Activated CD4-positive, alpha-beta T cell treated with anti-CD3 and anti-CD28 coated beads, Interleukin-2, amount 10 ng/mL, durations not matched to agents 7 days and 5 days (primary cell): Measurements from ENCODE around the gene THSD7B. TPM values are rescaled to one million over a fixed set of nuclear protein-coding genes. Genes with fewer than 3 reads are reported as not detected.

Experiments
- CTCF ChIA-PET: fragments of 350-600 bp; sonication (Branson Sonifier 250); formaldehyde crosslinking; loops from one replicate; lab custom pipeline; 2021; ENCODE audit warnings: antibody characterized with exemption; lab: Charles Lee
- POLR2A ChIA-PET: fragments of 350-600 bp; sonication (Branson Sonifier 250); formaldehyde crosslinking; loops from one replicate; lab custom pipeline; 2021; ENCODE audit warnings: antibody characterized with exemption; lab: Charles Lee
- DNase-seq: peaks from one replicate; pipeline ENCODE4 v3.0.0-alpha.2; 2020
- H3K27ac Mint-ChIP-seq: one replicate; pipeline ENCODE4 v1.8.0; 2021; ENCODE audit warnings: mild to moderate bottlenecking, moderate library complexity, mixed read lengths
- H3K27me3 Mint-ChIP-seq: one replicate; pipeline ENCODE4 v1.8.0; 2021; ENCODE audit warnings: mixed read lengths
- H3K36me3 Mint-ChIP-seq: one replicate; pipeline ENCODE4 v1.8.0; 2021; ENCODE audit warnings: low read depth, mixed read lengths
- H3K4me1 Mint-ChIP-seq: one replicate; pipeline ENCODE4 v1.8.0; 2021; ENCODE audit warnings: mixed read lengths
- H3K4me3 Mint-ChIP-seq: one replicate; pipeline ENCODE4 v1.8.0; 2021; ENCODE audit warnings: mild to moderate bottlenecking, moderate library complexity, mixed read lengths
- H3K9me3 Mint-ChIP-seq: one replicate; pipeline ENCODE4 v1.8.0; 2021; ENCODE audit warnings: mixed read lengths
- total RNA-seq, 2 experiments: library from RNA; stranded (reverse); gene quantifications; one replicate each; pipeline ENCODE4 v1.2.3, GENCODE V29; 2021

THSD7B gene
- total RNA-seq, 2 experiments from 2014 or later, result not detected

- no peak for DNase-seq
- Mint-ChIP-seq H3K27me3 (peaks cover 63% of the 10 kb centered on the region), H3K36me3 (no peaks in the 10 kb centered on the region), H3K4me3 (no peak overlapping the region), H3K4me1 (peaks cover 7% of the 10 kb centered on the region), H3K27ac (no peak overlapping the region), H3K9me3 (no peaks in the 10 kb centered on the region)
- POLR2A ChIA-PET, result no interaction called here
- CTCF ChIA-PET, result no interaction called here
Measured at GRCh38 chr2:136767030-136767429, 1.7 kb downstream of the THSD7B start.

GRCh38 chr2:136769871-136770270 lies 4.5 kb downstream of the THSD7B start:
- Mint-ChIP-seq H3K9me3 (no peaks in the 10 kb centered on the region), H3K36me3 (no peaks in the 10 kb centered on the region), H3K27me3 (peaks cover 36% of the 10 kb centered on the region), H3K27ac (no peak overlapping the region), H3K4me1 (peaks cover 6% of the 10 kb centered on the region), H3K4me3 (no peak overlapping the region)
- ChIA-PET CTCF (no interaction called here), POLR2A (interaction anchor here (0.6 kb wide), 1 partner anchor 55 kb away, joined by 3 read pairs; no protein-coding TSS in a partner anchor)
- DNase-seq, result no peak

DNA sequence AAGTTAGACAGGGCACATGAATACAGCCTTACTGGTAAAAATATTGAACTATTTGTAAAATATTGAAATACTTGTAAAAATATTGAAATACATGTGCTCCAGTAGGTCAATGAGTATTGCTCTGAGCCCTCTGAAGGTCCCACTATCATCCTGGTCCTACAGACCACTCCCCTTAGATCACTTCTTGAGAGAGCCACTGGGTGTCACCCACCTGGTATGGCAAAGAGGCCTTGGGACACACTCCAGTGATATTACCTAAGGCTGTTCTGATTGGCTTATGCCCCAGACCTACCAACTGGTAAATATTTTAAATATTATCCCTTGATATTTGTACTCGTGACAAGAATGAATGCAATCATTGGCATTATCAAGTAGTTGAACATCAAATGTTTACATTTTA lies 5.0 kb downstream of the THSD7B start:
- peaks cover 33% of the 10 kb centered on the region for H3K27me3 Mint-ChIP-seq
- no peaks in the 10 kb centered on the region for H3K9me3 Mint-ChIP-seq
- H3K4me3 Mint-ChIP-seq, result no peak overlapping the region
- no peak for DNase-seq
- ChIA-PET POLR2A (no interaction called here), CTCF (no interaction called here)
- H3K27ac Mint-ChIP-seq, result no peak overlapping the region
- no peaks in the 10 kb centered on the region for H3K36me3 Mint-ChIP-seq
- H3K4me1 Mint-ChIP-seq, result peaks cover 5% of the 10 kb centered on the region

GRCh38 chr2:136777391-136777790 lies 12.0 kb downstream of the THSD7B start:
- no peak for DNase-seq
- H3K36me3 Mint-ChIP-seq, result no peaks in the 10 kb centered on the region
- H3K4me1 Mint-ChIP-seq, result no peaks in the 10 kb centered on the region
- H3K4me3 Mint-ChIP-seq, result no peak overlapping the region
- no peak overlapping the region for H3K27ac Mint-ChIP-seq
- ChIA-PET POLR2A (no interaction called here), CTCF (no interaction called here)
- no peaks in the 10 kb centered on the region for H3K27me3 Mint-ChIP-seq
- H3K9me3 Mint-ChIP-seq, result no peaks in the 10 kb centered on the region

DNA sequence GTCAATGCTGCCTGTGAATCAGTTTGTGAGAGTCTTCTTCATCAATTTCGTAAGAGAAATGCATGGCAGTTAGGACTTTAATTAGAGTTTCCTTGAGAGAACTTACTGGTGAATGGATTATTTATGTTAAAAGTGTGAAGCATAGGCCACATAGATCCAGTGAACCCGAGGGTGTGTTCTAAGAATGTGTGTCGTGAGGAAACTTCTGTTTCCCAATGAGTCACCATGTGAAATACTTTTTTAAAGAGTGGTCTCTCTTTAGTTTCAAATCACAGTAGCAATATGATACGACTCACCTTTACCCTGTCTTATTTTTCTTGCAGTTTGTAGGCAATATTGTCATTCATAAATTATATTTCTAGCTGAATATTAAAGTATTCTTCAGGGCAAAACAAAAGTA lies 18.5 kb downstream of the THSD7B start:
- Mint-ChIP-seq H3K9me3 (no peaks in the 10 kb centered on the region), H3K4me1 (no peaks in the 10 kb centered on the region), H3K4me3 (no peak overlapping the region), H3K27ac (no peak overlapping the region), H3K36me3 (no peaks in the 10 kb centered on the region), H3K27me3 (peaks cover 3% of the 10 kb centered on the region)
- ChIA-PET CTCF (no interaction called here), POLR2A (no interaction called here)
- no peak for DNase-seq

DNA sequence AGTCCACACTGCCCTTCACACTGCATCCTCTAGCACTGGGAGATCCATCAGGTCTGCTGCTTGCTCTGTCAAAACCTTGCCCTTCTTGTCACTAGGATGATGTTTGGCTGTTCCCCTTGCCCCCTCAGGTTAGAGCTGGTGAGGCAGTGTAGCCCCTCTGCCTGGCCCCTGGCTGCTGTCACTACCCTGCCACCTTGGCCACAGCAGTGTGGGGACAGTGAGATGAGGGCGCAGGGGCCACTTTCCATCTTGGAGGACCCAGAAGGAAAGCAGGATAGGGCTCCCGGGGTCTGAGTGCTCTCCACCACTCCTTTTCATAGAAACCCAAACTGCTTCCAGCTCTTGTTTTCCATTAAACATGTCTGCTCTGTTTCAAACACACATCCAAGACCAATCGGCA lies 19.9 kb downstream of the THSD7B start:
- H3K9me3 Mint-ChIP-seq, result no peaks in the 10 kb centered on the region
- CTCF ChIA-PET, result no interaction called here
- no peak for DNase-seq
- H3K36me3 Mint-ChIP-seq, result no peaks in the 10 kb centered on the region
- POLR2A ChIA-PET, result no interaction called here
- H3K27me3 Mint-ChIP-seq, result peaks cover 3% of the 10 kb centered on the region
- H3K27ac Mint-ChIP-seq, result no peak overlapping the region
- H3K4me1 Mint-ChIP-seq, result no peaks in the 10 kb centered on the region
- no peak overlapping the region for H3K4me3 Mint-ChIP-seq

DNA sequence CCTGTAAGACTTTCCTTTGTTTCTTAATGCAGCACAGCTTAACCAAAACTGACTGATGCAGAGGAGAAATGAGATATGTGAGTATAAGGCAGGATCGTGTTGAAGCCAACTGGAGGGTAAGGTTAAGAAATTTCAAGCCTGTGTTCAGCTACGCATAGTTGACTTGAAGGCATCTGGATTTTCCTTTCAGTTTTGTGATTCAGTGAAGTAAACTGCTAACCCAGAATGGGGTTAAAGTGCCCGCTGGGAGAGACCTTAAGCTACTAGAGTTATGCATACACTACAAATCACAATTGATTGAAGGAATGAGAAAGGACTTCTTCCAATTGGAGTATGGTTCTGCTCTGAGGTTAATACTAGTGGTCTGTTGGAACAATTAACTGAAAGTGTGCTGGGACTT lies 22.6 kb downstream of the THSD7B start:
- ChIA-PET CTCF (no interaction called here), POLR2A (no interaction called here)
- Mint-ChIP-seq H3K36me3 (no peaks in the 10 kb centered on the region), H3K27ac (no peak overlapping the region), H3K4me3 (no peak overlapping the region), H3K4me1 (no peaks in the 10 kb centered on the region), H3K9me3 (no peaks in the 10 kb centered on the region), H3K27me3 (peaks cover 3% of the 10 kb centered on the region)
- DNase-seq, result no peak

GRCh38 chr2:136796339-136796738 lies 31.0 kb downstream of the THSD7B start:
- Mint-ChIP-seq H3K4me3 (no peak overlapping the region), H3K27ac (no peak overlapping the region), H3K4me1 (no peaks in the 10 kb centered on the region), H3K27me3 (no peaks in the 10 kb centered on the region), H3K36me3 (no peaks in the 10 kb centered on the region), H3K9me3 (no peaks in the 10 kb centered on the region)
- ChIA-PET POLR2A (no interaction called here), CTCF (no interaction called here)
- no peak for DNase-seq

DNA sequence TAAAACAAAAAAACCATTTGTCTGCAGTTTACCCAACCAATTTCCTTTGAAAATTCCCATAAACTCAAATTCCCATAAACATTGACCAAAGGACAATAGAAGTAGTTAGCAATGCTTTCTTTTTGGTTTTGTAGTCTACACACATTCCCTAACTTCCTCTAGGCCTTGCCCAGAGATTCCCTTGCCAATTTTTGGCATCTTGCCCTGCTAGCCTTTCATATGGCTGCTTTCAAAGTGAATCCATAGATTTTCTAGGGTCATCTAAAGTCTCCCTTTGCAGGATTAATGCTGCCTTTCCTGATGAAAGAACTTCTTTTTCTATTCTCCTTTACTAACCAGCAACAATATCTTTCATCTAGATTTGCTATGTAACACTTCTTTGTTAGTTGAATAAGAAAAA lies 33.4 kb downstream of the THSD7B start:
- Mint-ChIP-seq H3K27ac (no peak overlapping the region), H3K4me1 (no peaks in the 10 kb centered on the region), H3K9me3 (no peaks in the 10 kb centered on the region), H3K36me3 (no peaks in the 10 kb centered on the region), H3K27me3 (no peaks in the 10 kb centered on the region), H3K4me3 (no peak overlapping the region)
- POLR2A ChIA-PET, result no interaction called here
- CTCF ChIA-PET, result no interaction called here
- no peak for DNase-seq

- POLR2A ChIA-PET, result no interaction called here
- no peak overlapping the region for H3K4me3 Mint-ChIP-seq
- DNase-seq, result no peak
Measured at GRCh38 chr2:136801661-136802060, 36.3 kb downstream of the THSD7B start.

GRCh38 chr2:136809998-136810397 lies 44.7 kb downstream of the THSD7B start:
- H3K4me3 Mint-ChIP-seq, result no peak overlapping the region
- H3K4me1 Mint-ChIP-seq, result no peaks in the 10 kb centered on the region
- H3K36me3 Mint-ChIP-seq, result no peaks in the 10 kb centered on the region
- no peak for DNase-seq
- H3K27me3 Mint-ChIP-seq, result no peaks in the 10 kb centered on the region
- H3K9me3 Mint-ChIP-seq, result no peaks in the 10 kb centered on the region
- no peak overlapping the region for H3K27ac Mint-ChIP-seq
- ChIA-PET CTCF (no interaction called here), POLR2A (no interaction called here)

More at GRCh38 chr2:136801661-136802060, 36.3 kb downstream of the THSD7B start:
- H3K36me3 Mint-ChIP-seq, result no peaks in the 10 kb centered on the region
- H3K27me3 Mint-ChIP-seq, result no peaks in the 10 kb centered on the region
- no peaks in the 10 kb centered on the region for H3K9me3 Mint-ChIP-seq
- CTCF ChIA-PET, result no interaction called here
- H3K4me1 Mint-ChIP-seq, result no peaks in the 10 kb centered on the region
- no peak overlapping the region for H3K27ac Mint-ChIP-seq

DNA sequence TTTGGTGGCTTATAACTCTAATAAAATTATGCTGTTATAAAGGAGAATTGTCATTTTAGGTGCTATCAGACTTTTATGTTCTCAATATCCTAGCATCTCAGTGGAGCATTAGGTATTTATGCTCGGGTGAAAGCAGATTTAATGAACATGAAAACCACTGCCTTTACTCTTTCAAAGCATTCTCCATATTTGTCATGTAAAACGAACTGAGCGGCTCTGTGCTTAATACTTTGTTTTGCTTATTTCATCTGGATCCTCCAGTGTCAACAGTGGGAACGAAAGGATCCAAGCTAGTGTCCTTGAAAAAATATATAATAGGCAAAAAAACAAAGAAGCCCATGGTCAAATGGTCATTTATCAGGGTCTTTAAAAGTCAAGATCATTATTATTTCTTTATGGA lies 53.5 kb downstream of the THSD7B start:
- Mint-ChIP-seq H3K9me3 (no peaks in the 10 kb centered on the region), H3K27me3 (no peaks in the 10 kb centered on the region), H3K36me3 (no peaks in the 10 kb centered on the region), H3K4me3 (no peak overlapping the region), H3K4me1 (no peaks in the 10 kb centered on the region), H3K27ac (no peak overlapping the region)
- DNase-seq, result no peak
- CTCF ChIA-PET, result no interaction called here
- POLR2A ChIA-PET, result no interaction called here

DNA sequence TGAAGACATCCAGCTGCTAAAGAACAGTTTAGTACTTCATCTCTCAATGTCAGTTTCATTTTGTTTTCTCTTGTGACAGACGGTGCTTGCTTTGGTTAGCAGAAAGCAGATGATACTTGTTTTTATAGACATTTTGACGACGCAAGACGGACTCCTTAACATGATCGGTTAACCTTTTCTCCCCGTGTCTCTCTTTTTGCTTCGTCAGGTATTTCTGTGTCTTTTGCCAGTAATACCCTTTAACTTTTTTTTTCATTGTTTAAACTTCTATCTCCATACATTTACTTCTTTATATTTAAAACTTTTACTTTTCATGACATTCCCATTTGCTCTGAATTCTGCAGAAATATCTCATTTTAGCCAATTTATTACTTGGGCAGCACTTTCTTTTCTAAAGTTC lies 57.9 kb downstream of the THSD7B start:
- no peak for DNase-seq
- Mint-ChIP-seq H3K4me3 (no peak overlapping the region), H3K27me3 (no peaks in the 10 kb centered on the region), H3K4me1 (no peaks in the 10 kb centered on the region), H3K36me3 (no peaks in the 10 kb centered on the region), H3K27ac (no peak overlapping the region), H3K9me3 (no peaks in the 10 kb centered on the region)
- POLR2A ChIA-PET, result no interaction called here
- CTCF ChIA-PET, result no interaction called here

GRCh38 chr2:136828162-136828561 lies 62.8 kb downstream of the THSD7B start:
- POLR2A ChIA-PET, result no interaction called here
- Mint-ChIP-seq H3K36me3 (no peaks in the 10 kb centered on the region), H3K9me3 (no peaks in the 10 kb centered on the region), H3K4me3 (no peak overlapping the region), H3K27me3 (no peaks in the 10 kb centered on the region), H3K27ac (no peak overlapping the region), H3K4me1 (no peaks in the 10 kb centered on the region)
- CTCF ChIA-PET, result no interaction called here
- DNase-seq, result no peak
